HPDE6-E6E7 (cell line): Measurements from ENCODE around the gene MGST1.

Experiments
- DNase-seq: peaks from one replicate; pipeline ENCODE4 v3.0.0; 2011; ENCODE audit warnings: missing footprints; ENCODE audit errors: extremely low spot score

Gene MGST1, protein sequence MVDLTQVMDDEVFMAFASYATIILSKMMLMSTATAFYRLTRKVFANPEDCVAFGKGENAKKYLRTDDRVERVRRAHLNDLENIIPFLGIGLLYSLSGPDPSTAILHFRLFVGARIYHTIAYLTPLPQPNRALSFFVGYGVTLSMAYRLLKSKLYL

DNA sequence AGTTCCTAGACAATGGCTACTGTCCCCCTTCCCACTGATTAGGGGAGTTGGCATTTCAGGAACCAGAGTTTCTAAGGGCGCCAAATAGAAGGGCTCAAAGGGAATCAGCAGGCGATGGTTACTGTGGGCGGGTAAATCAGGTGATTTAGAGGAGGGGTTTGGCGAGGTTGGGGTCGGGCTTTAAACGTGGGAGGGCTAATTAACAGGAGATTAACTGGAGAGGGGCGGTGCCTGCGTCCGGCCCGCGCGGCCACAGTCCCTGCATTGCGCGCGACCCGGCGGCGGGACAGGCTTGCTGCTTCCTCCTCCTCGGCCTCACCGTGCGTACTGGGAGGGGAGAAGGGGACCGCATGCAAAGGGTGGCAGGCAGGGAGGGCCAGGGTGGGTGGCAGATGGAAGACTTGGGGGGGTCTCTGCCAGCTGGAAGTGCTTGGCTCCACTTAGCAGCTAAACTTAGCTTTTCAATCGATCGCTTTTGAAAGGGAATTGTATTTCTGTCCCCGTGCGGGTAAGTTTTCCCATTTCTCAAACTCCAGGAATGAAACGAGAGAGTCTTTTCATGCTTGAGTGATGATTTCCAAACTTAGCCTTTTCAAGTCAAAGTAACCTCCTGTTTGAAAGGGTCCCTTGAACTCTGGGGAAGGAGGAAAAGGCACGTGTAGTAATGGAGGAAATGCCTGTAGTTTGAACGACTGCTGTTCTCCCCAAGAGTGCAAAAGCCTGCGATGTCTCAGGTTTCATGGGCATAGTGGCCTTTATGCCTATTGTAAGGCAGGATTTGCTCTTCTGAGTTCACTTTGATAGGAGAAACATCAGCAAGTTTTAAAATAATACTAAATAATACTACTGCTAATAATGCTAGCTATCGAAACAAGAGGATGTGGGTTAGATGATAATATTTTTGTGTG is at the start of gene MGST1:
TSS of gene MGST1 (plus strand) at position 255 of the 908 bp plus-strand sequence. CDS start 6,608 bp downstream, outside the sequence.
- DNase-seq = no peak

DNA sequence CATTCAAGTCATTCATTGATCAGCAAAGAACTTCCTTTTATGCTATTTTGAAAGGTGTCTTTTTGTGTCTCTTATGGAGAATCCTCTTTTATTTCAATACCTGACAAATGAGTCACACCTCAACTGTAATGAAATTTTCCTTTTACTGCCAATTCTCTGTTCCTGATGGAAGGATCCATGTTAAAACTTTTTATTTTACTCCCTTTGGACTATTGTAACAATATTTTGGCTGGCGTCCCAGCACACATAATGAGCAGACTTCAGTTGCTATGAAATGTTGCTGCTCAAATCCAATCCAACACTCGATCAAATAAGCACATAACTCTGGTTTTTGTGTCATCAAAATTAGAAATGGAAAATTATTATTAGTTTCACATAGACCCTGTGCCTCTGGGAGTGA is 48.0 kb upstream of the MGST1 start:
- DNase-seq = no peak

DNA sequence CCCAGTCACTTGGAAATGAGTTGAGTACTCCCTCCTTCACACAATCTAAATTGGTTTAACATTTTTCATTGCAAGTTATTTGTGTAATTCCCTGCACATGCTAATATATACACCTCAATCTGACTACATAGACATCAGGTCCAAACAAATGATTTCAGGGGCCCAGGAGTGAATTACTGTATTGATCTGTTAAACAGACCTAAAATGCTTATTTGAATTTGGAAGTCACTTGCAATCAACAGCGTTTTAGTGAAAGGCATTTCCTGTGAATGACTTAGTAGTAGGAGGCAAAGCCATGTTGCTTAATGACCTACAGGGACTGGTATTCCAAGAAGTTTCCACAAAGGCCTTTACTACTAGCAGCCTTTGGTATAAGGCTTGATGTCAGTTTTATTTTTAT is 47.3 kb upstream of the MGST1 start:
- no peak for DNase-seq

DNA sequence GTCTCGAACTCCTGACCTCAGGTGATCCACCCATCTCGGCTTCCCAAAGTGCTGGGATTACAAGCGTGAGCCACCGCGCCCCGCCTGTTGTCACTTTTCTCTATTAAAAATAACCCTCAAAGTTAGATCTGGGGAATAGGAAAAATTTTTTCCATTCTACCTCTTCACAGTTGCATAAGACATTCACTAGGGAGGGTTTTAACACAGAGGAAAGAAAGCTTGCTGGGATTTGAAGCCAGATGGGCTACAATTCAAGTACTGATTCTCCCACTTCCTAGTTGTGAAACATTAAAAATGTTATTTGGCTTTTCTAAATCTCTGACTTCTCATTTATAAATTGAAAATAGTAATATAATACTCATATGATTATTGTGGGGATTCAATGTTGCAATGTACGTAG is 46.7 kb upstream of the MGST1 start:
- DNase-seq = no peak

DNA sequence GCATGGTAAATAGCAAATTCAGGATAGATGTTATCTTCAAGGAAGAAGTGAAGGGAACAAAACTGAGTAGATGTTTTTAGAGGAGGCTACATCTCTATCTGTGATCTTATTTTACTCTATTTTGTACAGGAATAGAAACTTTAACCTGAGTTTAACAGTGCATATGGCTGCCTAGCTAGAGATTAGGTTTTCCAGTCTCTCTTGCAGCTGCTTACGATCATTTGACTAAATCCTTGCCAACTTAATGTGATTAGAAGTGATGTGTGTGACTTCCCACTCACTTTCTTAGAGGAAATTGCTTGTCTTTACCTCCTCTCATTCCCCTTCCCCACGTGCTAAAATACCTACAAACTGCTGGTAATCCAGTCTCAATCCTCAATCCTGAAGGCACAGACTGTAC is 43.5 kb upstream of the MGST1 start:
- DNase-seq = no peak

DNA sequence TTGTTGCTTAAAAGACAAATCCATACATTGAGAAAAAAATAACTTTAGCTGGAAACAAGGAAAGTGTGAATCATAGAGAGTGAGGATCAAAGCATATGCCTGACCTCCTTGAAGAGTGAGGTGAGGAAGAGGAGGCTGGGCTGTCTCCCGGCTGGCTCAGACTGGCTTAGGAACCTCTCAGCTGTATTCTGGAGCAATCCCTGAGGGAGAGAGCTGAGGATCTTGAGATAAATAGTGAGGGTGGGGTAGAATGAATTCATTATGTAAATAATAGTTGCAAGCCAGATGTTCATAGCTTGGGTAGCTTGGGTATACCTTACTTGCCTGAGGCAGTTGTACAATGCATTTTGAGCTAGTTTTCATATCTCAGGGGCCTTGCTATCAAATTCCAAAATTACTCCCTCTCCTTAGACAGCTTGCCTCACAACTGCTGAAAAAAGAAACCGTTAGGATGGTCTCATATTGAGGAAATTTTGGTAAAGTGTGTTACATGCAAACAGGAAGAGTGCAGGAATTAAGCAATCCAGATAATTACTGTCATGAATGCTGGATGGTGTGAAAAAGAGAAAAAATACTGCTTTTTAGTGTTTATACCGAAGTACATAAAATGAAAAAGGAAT is 39.5 kb upstream of the MGST1 start:
- no peak for DNase-seq

DNA sequence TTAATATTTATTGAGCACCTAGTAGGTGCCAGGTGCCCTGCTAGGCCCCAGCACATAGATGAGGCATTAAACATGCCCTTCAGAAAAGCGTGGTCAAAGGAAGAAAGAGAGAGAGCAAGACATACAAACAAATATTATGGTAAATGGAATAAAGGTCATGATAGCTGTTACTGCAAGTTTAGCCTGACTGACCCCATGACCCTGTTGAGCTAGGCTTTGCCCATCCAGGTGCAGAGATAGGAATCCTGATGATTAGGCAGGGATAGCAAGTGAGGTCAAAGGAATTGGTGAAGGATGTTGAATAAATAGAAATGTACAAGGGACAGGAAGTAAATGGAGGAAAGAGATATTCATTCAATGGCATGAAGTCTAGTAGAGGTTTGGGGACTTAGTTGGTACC is 36.5 kb upstream of the MGST1 start:
- DNase-seq = no peak

DNA sequence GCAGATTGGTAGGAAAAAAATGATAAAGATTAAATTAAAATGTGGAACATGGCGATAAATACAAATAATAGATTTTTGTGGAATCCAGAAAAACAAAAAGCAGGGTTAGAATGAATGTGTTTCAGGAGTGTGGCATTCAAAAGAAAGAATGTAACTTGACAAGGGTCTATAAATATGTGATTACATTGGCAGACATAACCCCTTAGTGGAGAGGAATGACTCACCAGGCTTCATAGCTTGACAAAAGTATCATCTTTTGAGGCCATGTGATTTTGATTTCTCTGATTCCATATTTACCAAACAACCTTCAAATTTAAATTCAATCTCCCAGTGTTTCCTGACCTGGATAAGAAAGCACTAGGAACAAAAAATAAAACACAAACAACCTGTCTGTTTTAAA is 24.4 kb upstream of the MGST1 start:
- no peak for DNase-seq

DNA sequence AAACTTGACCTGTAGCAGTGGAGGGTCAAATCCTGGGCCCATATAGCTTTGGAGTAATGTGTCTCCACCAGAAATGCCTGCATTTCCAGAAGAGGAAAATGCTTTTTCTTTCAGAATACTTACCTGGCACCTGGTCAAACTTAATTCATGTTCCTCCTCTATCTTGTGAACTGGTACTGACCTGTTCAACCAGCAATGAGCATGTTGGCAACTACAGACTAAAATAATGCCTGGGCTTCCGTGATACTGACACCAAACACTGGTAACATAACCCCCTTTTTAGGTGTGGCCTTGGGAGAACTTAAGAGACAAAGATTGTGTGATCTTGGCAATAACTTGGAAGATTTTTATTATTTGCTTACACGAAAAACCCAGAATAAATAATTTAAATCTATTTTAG is 23.8 kb upstream of the MGST1 start:
- DNase-seq = no peak

DNA sequence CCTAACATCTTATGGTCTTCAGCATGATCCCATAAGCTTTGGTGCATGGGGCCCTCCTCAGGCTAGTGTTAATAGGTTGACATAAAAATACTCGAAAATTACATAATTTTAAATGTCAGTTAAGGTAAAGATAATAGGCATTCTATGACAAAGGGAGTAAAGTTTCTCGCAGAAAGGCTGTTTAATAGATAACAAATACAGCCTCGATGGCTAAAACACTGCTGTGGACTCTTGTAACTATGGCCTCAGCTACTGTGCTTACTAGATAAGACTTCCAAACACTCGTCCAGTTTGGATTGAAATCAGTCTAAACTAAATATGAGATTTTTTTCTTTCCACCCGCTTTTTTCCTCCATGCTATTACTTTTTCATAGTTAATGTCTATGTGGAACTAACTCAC is 23.2 kb upstream of the MGST1 start:
- no peak for DNase-seq

DNA sequence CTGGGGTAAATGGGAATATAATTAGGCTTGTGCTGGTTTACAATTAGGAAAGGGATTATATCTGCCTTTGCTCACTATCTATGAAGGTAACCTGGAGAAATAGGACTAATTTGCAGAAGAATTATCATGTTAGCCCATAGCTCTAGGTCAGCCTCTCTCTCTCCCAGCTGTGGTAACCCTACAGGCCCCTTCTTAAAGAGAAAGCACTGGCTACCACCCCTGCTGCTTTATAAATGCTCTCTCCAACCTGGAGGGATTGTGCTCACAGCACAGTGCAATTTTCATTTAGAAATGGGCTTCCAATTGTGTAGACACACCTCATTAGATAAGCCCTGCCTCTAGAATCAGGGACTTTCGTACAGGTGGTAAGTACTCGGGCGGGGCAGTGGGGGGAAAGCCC is 22.7 kb upstream of the MGST1 start:
- DNase-seq = no peak

DNA sequence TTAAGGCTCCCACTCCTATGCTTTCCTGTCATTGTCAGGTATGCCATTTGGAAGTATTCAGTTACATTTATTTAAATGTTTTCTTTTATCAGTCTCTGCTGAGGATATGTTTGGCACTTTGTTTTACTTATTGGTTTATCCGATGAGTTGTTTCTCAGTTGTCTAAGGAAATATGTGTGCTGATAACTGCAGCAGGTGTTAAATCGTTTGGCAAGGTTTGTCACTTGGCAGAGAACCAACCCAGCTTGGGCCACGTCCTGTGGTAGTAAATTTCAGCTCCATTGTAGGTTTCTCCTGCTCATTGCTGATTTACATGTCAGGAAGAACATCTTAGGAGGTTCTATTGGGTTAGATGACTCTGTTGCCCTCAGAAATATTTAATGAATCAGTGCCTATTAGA is 22.0 kb upstream of the MGST1 start:
- no peak for DNase-seq

DNA sequence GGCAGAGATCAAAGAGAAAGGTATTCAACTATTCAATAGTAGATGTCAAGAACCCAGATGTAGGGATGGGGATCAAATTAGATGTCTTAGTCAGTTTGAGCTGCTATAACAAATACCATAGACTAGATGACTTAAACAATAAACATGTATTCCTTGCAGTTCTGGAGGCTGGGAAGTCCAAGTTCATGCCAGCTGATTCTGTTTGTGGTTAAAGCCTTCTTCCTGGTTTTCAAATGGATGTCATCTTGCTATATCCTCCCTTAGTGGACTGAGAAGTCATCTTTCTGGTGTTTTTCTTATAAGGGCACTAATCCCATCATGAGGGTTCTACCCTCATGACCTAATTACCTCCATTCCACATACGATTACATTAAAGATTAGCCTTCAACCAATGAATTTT is 19.5 kb upstream of the MGST1 start:
- DNase-seq = no peak

DNA sequence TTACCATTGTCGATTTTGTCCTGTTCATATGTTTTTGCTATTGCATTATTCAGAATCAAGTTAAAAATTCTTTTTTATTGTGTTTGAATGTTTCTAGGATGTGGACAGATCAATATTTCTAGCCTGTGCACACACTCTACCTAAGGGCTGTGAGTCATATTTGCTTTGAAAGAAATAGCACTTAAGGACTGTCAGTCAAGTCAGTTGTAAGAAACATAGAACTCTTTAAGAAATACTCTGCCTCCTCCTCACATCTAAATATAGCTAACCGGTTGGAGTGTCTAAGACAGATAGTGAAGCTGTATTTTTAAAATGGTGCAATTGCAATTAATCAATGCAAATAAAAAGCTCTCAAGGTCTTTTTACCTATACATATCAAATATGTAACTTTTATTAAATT is 17.9 kb upstream of the MGST1 start:
- no peak for DNase-seq

DNA sequence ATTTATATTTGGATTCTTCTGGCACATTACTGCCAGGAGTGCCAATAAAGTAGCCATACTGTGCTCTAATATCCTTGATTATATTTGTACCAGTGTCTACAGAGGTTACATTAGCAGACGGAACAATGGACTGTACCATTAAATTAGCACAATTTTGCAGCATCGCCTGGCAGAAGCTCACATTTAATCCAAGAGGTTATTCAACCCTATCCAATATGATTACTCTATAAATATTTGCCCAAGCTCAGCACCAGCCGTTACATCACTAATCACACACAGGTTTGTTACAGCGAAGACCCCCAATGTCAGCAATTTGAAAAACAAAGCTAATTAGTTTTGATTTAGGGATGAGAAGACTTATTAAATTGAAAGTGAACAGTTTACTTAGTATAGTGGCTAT is 16.9 kb upstream of the MGST1 start:
- DNase-seq = no peak

DNA sequence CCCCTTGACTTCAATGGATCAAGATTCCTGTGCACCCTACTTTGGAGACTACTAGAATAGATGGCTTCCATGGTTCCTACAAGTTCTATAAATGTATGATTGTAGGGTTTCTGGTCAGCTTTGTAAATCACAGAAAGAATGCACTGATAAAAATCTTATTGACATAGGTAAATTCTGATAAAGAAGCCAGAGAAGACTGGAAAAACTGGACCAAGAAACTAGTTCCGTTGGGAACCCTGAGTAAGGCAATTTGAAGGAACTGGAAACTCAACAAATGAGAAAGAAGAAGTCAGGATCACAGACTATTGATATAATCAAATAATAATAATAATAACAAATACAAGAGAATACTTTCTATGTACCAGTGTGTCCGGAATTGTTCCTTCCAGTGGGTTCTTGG is 15.4 kb upstream of the MGST1 start:
- DNase-seq = no peak

DNA sequence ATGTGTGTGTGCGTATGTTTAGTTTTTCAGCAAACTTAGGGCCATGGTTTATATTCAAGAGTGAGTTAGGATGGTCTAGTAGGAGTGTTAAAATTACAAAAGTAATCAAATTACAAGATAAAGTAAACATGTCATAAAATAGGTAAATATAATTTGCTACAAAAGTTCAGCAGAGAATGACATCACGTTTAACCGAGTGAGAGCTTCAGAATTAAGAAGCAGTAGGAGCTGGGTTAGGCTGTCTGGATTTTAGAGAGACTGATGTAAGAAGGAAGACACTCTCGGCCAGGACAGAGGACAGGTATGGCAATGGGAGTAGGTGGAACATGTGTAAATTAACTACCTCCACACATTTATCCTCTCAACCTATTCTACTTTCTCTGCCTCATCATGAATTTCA is 11.6 kb upstream of the MGST1 start:
- no peak for DNase-seq

DNA sequence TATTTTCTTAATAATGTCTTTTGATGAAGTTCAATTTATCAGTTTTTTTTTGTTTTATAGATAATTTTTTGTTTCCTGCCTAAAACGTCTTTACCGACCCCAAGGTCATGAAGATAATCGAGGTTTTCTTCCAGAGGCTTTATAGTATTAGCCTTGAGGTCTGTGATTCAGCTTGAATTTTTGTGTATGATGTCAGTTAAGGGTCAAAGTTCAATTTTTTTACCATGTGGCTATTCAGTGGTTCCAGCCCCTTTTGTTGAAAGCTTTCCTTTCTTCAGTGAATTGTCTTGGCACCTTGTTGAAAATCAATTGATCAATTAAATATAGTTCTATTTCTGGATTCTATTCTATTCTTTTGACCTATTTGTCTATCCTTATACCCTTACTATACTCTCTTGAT is 3.2 kb upstream of the MGST1 start:
- no peak for DNase-seq

DNA sequence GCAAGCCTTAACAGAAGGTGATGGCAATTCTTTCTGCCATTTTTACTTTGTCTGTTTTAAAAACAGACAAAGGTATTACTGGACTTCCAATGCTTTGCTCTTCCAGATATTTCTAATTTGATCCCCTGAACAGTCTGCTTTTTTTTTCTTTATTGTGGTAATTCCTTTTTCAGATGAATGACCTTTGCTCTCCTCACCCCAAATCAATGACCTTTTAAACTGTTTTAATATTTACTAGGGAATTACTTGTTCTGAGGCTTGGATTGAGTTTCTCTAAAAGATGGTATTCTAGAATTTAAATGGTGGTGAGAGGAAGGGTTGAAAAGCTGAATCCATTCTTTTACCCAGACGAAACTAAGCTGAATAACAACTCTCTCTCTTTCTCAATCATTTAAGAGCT is 2.3 kb upstream of the MGST1 start:
- no peak for DNase-seq

DNA sequence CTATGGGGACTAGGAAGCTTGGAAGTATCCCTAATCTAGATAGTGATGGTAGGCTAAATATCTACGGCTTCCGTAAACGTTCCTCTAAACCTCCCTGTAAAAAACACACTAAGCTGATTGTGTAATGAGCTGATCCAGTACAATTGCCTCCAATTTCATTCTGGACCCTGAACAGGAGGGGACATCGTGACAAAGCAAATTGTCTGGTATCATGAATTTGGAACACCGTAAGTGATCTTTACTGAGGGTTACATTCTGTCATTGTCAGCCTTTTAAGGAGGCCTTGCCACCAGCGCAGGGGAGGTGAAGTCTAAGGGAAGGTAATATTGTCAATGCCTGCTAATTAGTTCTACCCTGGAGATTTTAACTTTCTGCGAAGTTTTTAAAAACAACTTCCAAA is 487 bp upstream of the MGST1 start:
- no peak for DNase-seq

DNA sequence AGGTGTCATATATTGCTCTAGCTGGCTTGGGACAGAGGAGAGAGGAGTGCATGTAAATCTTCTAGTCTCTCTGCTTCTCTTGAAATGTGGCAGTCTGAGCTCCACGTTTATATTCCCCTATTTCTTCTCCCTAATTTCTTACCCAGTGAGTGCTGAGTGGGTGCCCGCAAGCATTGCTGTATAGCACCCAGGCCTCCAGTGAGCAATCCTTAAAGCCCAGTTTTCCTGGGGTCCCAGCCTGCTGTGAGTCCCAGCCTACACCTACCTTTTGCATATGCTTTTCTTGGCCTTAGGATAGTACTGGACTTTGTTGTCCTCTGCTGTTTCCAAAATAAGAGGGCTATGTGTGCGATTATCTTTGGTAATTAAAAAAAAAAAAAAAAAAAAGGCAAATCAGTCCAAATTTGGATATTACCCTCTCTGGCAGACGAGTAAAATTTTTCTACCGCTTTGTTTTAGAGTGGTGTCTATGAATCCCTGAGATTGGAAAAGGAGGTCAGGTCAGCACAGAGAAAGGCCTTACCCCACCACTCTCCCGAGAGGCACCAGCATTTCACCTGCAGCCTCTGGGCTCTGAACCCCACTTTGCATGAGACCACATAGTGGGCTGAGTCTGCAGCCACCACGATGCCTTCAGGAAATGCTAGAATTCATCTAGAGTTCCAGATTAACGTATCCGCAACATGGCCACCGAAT is 1.1 kb downstream of the MGST1 start:
- no peak for DNase-seq

DNA sequence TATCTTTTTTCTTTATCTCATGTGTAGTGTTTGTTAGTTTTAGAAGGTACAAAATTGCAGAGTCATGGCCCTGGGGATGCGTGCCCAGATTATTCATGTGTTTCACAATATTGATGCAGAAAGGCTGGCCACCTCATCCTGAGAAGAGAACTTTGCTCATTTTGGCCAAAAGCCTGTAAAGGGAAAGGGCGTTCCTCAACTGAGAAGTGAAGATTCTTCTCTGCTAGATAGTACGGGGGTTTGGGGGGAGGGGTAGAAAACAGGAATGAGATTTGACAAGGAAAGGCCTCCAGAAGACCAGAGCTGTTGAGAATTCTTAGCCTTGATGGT is 1.7 kb downstream of the MGST1 start:
- no peak for DNase-seq

DNA sequence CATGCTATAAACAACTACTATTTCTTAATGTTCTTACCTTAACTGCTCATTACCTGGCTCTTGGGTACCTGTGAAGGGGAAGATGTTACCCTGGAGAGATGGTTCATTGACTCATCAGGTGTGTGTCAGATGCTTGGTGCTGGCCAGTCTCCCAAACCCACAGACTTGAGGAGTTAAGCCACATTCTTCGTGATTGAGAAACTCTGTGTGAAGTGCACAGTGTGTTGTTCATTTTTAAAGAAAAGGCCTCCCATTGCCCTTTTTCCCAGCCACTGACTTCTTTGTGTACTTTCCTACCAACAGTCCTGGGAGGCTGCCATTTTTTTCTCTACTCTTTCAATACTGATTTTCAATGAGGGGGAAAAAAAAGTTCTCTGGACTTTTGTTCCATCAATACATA is 3.2 kb downstream of the MGST1 start:
- DNase-seq = peak; percentile 79
